Measurements from ENCODE around the gene IL1RN.

DNA sequence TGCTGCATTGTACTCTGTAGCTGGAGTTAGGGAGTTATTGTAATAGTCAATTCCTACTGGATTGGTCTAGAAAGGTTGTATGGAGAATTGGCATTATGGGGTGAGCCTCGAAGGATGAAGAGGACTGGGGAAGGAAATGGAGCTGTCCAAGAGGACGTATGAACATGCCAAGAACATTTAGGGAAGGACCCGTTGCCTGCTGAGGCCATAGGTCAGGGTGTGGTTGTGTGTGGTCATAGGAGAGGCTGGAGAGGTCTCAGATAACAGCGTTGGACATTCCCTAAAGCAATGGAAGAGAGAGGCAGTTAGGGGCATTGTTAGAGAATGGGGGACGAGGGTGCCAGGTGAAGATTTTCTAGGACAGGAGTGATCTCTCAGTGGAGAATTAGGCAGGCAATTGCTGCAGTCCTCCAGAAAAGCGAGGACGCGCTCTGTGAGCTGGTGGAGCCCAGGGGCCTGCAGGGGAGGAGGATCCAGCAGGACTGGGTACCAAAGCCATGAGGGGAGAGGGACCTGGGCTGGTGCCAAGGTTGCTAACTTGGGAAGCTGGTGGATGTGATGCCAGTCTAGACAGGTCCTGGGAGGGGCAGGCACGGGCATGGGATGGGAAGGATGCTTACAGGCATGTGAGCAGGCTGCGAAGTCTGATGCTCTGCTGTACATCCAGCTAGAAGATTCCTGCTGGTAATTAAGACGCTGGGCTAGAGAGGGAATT, 37.0 kb downstream of the IL1RN start:
- TF ChIP-seq, protein P1, sequence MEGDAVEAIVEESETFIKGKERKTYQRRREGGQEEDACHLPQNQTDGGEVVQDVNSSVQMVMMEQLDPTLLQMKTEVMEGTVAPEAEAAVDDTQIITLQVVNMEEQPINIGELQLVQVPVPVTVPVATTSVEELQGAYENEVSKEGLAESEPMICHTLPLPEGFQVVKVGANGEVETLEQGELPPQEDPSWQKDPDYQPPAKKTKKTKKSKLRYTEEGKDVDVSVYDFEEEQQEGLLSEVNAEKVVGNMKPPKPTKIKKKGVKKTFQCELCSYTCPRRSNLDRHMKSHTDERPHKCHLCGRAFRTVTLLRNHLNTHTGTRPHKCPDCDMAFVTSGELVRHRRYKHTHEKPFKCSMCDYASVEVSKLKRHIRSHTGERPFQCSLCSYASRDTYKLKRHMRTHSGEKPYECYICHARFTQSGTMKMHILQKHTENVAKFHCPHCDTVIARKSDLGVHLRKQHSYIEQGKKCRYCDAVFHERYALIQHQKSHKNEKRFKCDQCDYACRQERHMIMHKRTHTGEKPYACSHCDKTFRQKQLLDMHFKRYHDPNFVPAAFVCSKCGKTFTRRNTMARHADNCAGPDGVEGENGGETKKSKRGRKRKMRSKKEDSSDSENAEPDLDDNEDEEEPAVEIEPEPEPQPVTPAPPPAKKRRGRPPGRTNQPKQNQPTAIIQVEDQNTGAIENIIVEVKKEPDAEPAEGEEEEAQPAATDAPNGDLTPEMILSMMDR (IDR thresholded peaks at IDR 0.05 in 4 of 5, conservative IDR thresholded peaks at IDR 0.05 in 1 of 5): no peak
- TF ChIP-seq POLR2A (IDR thresholded peaks at IDR 0.05): no peak
